ENCODE measurements around the gene MLLT3. TPM values are rescaled to one million over a fixed set of nuclear protein-coding genes. Genes with fewer than 3 reads are reported as not detected.

Gene MLLT3
- total and polyA plus RNA-seq, 2 experiments from 2014 or later: 40.0 to 58.3 TPM

DNA sequence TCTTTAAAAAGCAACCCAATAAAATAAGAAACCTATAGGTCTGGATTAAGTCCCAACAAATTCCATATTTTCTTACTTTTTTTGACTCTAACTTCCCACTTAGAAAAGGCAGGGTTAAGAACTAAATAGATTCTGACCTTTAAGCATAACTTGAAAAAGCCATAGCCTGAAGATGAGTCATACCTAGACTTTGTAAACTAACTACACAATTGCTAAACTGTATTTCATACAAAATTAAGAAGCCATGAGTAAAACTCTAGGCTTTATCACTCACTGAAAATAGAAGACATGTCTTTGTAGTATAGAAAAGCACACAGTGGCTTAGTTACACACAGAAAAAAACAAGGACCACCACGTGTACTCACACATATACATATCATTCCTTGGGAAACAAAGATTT is 51.5 kb downstream of the MLLT3 start:
- H3K9me3 ChIP-seq (ENCODE audit: low read depth): no peaks in the 10 kb centered on the region
- H3K27ac ChIP-seq: no peak overlapping the region
- DNase-seq (ENCODE audit: low read depth in 1 of 2, low spot score in 1 of 2): peak in 1 of 2 donors; percentile 54
- H3K36me3 ChIP-seq: no peaks in the 10 kb centered on the region
- H3K27me3 ChIP-seq: no peaks in the 10 kb centered on the region
- no peak overlapping the region for H3K4me3 ChIP-seq
- TF ChIP-seq, protein P1, sequence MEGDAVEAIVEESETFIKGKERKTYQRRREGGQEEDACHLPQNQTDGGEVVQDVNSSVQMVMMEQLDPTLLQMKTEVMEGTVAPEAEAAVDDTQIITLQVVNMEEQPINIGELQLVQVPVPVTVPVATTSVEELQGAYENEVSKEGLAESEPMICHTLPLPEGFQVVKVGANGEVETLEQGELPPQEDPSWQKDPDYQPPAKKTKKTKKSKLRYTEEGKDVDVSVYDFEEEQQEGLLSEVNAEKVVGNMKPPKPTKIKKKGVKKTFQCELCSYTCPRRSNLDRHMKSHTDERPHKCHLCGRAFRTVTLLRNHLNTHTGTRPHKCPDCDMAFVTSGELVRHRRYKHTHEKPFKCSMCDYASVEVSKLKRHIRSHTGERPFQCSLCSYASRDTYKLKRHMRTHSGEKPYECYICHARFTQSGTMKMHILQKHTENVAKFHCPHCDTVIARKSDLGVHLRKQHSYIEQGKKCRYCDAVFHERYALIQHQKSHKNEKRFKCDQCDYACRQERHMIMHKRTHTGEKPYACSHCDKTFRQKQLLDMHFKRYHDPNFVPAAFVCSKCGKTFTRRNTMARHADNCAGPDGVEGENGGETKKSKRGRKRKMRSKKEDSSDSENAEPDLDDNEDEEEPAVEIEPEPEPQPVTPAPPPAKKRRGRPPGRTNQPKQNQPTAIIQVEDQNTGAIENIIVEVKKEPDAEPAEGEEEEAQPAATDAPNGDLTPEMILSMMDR (IDR thresholded peaks at IDR 0.05; ENCODE audit: low read depth, low read length): no peak
- no peaks in the 10 kb centered on the region for H3K4me1 ChIP-seq (ENCODE audit: low read depth)

DNA sequence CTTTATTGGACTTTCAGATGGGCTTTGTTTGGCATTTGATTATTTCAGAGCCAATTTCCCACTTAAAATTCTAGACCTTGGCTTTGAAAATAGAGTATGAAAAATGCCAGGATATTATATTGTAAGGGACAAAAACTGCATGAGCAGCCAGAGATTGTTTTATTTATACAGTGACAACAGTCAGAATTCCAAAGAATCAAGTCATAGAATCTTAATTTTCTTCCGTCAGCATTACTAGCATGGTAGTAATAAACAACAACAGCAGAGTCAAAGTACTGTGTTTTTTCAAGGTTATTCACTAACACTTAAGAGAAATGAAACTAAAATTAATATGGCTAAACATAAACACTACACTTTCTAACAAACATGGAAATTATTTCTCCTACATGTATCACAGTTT is 52.2 kb downstream of the MLLT3 start:
- no peaks in the 10 kb centered on the region for H3K36me3 ChIP-seq
- no peaks in the 10 kb centered on the region for H3K27me3 ChIP-seq
- no peak overlapping the region for H3K27ac ChIP-seq
- H3K4me1 ChIP-seq (ENCODE audit: low read depth): no peaks in the 10 kb centered on the region
- no peaks in the 10 kb centered on the region for H3K9me3 ChIP-seq (ENCODE audit: low read depth)
- no peak for DNase-seq (ENCODE audit: low read depth in 1 of 2, low spot score in 1 of 2)
- TF ChIP-seq, protein P1 (IDR thresholded peaks at IDR 0.05; ENCODE audit: low read depth, low read length): no peak
- no peak overlapping the region for H3K4me3 ChIP-seq

DNA sequence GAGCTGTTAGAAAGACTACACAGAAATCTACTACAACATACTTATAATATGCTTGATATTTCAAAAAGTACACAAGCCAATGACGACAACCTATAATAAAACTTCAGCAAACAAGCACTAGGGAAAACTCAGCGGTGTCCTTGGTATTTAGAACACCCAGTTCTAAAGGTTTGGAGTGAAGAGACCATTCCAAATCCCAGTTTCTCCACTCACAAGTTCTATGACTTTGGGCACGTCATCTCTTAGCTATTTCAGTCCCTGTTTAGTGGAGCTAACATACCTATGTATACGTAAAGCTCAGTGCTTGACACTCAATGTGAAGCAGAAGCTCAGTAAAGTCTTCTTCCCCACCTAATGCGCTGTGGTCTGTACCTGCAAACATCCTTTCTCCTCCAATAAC is 52.8 kb downstream of the MLLT3 start:
- TF ChIP-seq, protein P1 (IDR thresholded peaks at IDR 0.05; ENCODE audit: low read depth, low read length): no peak
- H3K36me3 ChIP-seq: no peaks in the 10 kb centered on the region
- H3K4me1 ChIP-seq (ENCODE audit: low read depth): no peaks in the 10 kb centered on the region
- no peak overlapping the region for H3K27ac ChIP-seq
- no peak overlapping the region for H3K4me3 ChIP-seq
- no peaks in the 10 kb centered on the region for H3K27me3 ChIP-seq
- no peaks in the 10 kb centered on the region for H3K9me3 ChIP-seq (ENCODE audit: low read depth)
- no peak for DNase-seq (ENCODE audit: low read depth in 1 of 2, low spot score in 1 of 2)

DNA sequence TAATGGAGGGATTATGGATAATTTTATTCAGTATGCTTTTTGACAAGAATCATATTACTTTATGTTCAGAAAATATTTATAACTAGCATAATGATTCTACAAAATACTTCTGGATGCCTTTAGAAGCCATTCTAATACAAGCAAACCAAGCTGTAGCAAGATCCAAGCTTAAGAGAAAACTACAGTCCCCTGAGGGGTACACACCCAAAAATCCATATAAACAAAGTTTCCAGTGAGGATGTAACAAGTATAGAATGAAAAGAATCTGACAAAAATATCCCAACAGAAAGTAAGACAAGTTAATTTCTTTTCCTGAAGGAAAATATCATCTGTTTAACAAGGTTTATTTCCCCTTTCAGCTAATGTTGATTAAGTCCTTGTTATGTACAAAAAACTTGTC is 53.9 kb downstream of the MLLT3 start:
- no peak overlapping the region for H3K27ac ChIP-seq
- H3K4me3 ChIP-seq: no peak overlapping the region
- H3K9me3 ChIP-seq (ENCODE audit: low read depth): no peaks in the 10 kb centered on the region
- peaks cover 11% of the 10 kb centered on the region for H3K4me1 ChIP-seq (ENCODE audit: low read depth)
- no peaks in the 10 kb centered on the region for H3K36me3 ChIP-seq
- no peak for DNase-seq (ENCODE audit: low read depth in 1 of 2, low spot score in 1 of 2)
- H3K27me3 ChIP-seq: no peaks in the 10 kb centered on the region
- TF ChIP-seq, protein P1 (IDR thresholded peaks at IDR 0.05; ENCODE audit: low read depth, low read length): no peak

DNA sequence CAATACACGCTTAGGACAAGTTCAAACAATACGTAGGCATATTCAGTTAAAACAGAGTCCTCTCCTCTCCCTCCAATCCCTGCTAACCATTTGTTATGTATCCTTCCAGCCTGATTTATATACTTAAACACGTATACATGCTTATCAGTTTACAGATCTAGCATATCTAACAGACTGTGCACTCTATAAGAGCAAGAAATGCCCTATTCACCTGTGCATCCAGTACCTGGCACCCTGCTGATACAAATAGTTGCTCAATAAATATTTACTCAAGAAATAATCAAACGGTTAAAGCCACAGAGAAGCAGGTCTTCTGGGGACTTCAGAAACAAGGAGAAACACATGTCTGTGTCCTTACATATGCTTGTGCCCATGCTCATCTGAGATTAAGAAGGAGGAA is 55.9 kb downstream of the MLLT3 start:
- peaks cover 25% of the 10 kb centered on the region for H3K4me1 ChIP-seq (ENCODE audit: low read depth)
- TF ChIP-seq, protein P1 (IDR thresholded peaks at IDR 0.05; ENCODE audit: low read depth, low read length): no peak
- H3K27ac ChIP-seq: no peak overlapping the region
- H3K4me3 ChIP-seq: no peak overlapping the region
- DNase-seq (ENCODE audit: low read depth in 1 of 2, low spot score in 1 of 2): no peak
- H3K36me3 ChIP-seq: no peaks in the 10 kb centered on the region
- no peaks in the 10 kb centered on the region for H3K27me3 ChIP-seq
- no peaks in the 10 kb centered on the region for H3K9me3 ChIP-seq (ENCODE audit: low read depth)

DNA sequence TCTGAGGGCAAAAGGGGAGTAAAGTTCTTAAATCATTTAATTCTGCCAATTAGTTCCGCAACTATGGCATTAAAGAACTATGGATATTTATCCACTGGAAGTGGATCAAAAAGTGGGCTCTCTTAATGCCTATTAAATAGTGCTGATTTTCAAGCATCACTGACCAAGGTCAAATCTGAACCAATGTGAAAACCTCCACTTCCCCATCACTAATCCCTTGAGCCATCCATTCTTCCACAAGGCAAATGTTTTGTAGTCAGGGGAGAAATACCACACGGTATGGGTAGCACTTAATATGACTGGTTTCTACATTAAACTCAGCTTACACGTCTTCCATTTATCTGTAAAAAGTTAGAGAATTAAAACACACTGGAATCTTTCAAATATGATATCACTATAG is 57.6 kb downstream of the MLLT3 start:
- Histone ChIP-seq H3K27ac (no peak overlapping the region), H3K36me3 (no peaks in the 10 kb centered on the region), H3K27me3 (no peaks in the 10 kb centered on the region), H3K4me1 (ENCODE audit: low read depth) (peaks cover 26% of the 10 kb centered on the region), H3K9me3 (ENCODE audit: low read depth) (no peaks in the 10 kb centered on the region), H3K4me3 (no peak overlapping the region)
- no peak for DNase-seq (ENCODE audit: low read depth in 1 of 2, low spot score in 1 of 2)
- TF ChIP-seq, protein P1 (IDR thresholded peaks at IDR 0.05; ENCODE audit: low read depth, low read length): no peak
